ENCODE data around the gene RANBP3. TPM values are rescaled to one million over a fixed set of nuclear protein-coding genes. Genes with fewer than 3 reads are reported as not detected.
A peak's percentile ranks its signal among the peaks of the same experiment; 100 is the strongest.

The RANBP3 gene
- total RNA-seq, 3 donors from 2014 or later, result 54.4 to 66.2 (median 64.9) TPM

DNA sequence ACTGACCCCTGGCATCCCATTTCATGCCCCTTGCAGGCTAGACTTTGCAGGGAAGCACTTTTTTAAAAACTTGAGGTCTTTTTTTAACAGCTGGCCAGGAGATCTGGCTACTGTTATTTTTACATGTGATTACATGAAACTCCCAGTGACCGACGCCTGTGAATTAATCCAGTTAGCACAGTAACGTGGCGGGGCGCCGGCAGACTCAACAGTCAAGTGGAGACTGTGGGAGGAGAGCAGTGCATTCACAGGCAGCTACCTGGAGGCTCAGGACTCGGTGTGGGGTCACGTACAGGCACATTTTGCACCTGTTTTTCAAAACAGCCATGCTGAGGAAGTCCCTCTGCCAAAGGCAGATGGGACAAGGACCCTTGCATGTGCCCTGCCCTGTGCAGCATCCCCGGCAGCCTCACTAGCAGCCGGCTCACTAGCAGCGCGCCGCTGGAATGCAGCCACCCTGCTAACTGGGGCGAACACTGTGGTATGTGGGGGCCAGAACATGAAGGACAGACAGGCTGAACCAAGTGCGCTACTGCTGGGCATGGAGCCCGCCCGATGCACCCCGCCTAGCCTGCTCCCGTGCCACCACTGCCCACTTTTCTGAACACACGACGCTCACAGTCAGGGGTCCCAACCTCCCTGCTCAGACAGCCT lies 45.2 kb downstream of the RANBP3 start:
- intact Hi-C loops (cut with DNase I; ENCODE audit: low total_unique reads), result no loop called here
- Histone ChIP-seq H3K4me1 (no peaks in the 10 kb centered on the region), H3K9me3 (no peaks in the 10 kb centered on the region), H3K27ac (peak overlapping the region in 1 of 2 donors; percentile 81), H3K36me3 (peaks cover 11% of the 10 kb centered on the region), H3K27me3 (no peaks in the 10 kb centered on the region), H3K4me3 (no peak overlapping the region)
- TF ChIP-seq POLR2AphosphoS5 (IDR thresholded peaks at IDR 0.05) (no peak), POLR2A (IDR thresholded peaks at IDR 0.05) (no peak)
- TF ChIP-seq, protein P1, sequence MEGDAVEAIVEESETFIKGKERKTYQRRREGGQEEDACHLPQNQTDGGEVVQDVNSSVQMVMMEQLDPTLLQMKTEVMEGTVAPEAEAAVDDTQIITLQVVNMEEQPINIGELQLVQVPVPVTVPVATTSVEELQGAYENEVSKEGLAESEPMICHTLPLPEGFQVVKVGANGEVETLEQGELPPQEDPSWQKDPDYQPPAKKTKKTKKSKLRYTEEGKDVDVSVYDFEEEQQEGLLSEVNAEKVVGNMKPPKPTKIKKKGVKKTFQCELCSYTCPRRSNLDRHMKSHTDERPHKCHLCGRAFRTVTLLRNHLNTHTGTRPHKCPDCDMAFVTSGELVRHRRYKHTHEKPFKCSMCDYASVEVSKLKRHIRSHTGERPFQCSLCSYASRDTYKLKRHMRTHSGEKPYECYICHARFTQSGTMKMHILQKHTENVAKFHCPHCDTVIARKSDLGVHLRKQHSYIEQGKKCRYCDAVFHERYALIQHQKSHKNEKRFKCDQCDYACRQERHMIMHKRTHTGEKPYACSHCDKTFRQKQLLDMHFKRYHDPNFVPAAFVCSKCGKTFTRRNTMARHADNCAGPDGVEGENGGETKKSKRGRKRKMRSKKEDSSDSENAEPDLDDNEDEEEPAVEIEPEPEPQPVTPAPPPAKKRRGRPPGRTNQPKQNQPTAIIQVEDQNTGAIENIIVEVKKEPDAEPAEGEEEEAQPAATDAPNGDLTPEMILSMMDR (IDR thresholded peaks at IDR 0.05), result no peak
- DNase-seq (ENCODE audit: low spot score in 2 of 2), result no peak

GRCh38 chr19:5932146-5932545 lies 45.8 kb downstream of the RANBP3 start:
- Histone ChIP-seq H3K36me3 (peaks cover 11% of the 10 kb centered on the region), H3K27ac (no peak overlapping the region), H3K9me3 (no peaks in the 10 kb centered on the region), H3K4me1 (no peaks in the 10 kb centered on the region), H3K4me3 (no peak overlapping the region), H3K27me3 (no peaks in the 10 kb centered on the region)
- intact Hi-C loops (cut with DNase I; ENCODE audit: low total_unique reads), result no loop called here
- TF ChIP-seq, protein P1 (IDR thresholded peaks at IDR 0.05), result no peak
- TF ChIP-seq POLR2AphosphoS5 (IDR thresholded peaks at IDR 0.05) (no peak), POLR2A (IDR thresholded peaks at IDR 0.05) (no peak)
- no peak for DNase-seq (ENCODE audit: low spot score in 2 of 2)

- Histone ChIP-seq H3K4me3 (no peak overlapping the region), H3K36me3 (peaks cover 11% of the 10 kb centered on the region), H3K4me1 (no peaks in the 10 kb centered on the region), H3K27ac (no peak overlapping the region), H3K27me3 (no peaks in the 10 kb centered on the region), H3K9me3 (no peaks in the 10 kb centered on the region)
- no peak for DNase-seq (ENCODE audit: low spot score in 2 of 2)
- TF ChIP-seq POLR2A (IDR thresholded peaks at IDR 0.05), result no peak
- TF ChIP-seq POLR2AphosphoS5 (IDR thresholded peaks at IDR 0.05), result no peak
- TF ChIP-seq, protein P1 (IDR thresholded peaks at IDR 0.05), result no peak
- intact Hi-C loops (cut with DNase I; ENCODE audit: low total_unique reads), result no loop called here
Observed at GRCh38 chr19:5931251-5931650, 46.7 kb downstream of the RANBP3 start.

DNA sequence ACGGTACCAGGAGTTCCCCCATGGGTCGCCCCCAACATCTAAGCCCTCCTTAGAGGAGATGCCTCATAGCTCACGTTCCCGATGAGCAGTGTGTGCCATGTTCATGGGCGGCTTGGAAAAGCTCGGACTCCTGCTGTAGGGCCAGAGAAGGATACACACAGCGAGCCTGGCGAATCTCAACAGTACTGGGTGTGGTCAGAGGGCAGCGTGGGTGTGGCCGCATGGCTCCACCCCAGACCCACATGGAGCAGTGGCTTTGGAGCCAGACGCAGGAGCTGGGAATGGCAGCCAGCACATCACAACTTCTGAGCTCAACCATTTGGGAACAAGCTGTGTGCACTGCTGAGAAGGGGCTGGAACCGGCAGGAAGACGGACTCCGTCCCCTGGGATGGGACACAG lies 48.3 kb downstream of the RANBP3 start:
- H3K4me3 ChIP-seq, result no peak overlapping the region
- no peaks in the 10 kb centered on the region for H3K4me1 ChIP-seq
- DNase-seq (ENCODE audit: low spot score in 2 of 2), result peak in 1 of 2 donors; percentile 38
- peak overlapping the region in 1 of 2 donors; percentile 46 for H3K27ac ChIP-seq
- no peaks in the 10 kb centered on the region for H3K9me3 ChIP-seq
- TF ChIP-seq POLR2AphosphoS5 (IDR thresholded peaks at IDR 0.05) (no peak), POLR2A (IDR thresholded peaks at IDR 0.05) (no peak)
- TF ChIP-seq, protein P1 (IDR thresholded peaks at IDR 0.05), result no peak
- no peaks in the 10 kb centered on the region for H3K27me3 ChIP-seq
- H3K36me3 ChIP-seq, result peaks cover 11% of the 10 kb centered on the region
- intact Hi-C loops (cut with DNase I; ENCODE audit: low total_unique reads), result loop anchor here (5.0 kb wide), 1 partner anchor 938 kb away; no protein-coding TSS in a partner anchor

- peaks cover 11% of the 10 kb centered on the region for H3K36me3 ChIP-seq
- no peaks in the 10 kb centered on the region for H3K27me3 ChIP-seq
- no peaks in the 10 kb centered on the region for H3K4me1 ChIP-seq
- peak in 1 of 2 donors; percentile 43 for DNase-seq (ENCODE audit: low spot score in 2 of 2)
- no peak overlapping the region for H3K4me3 ChIP-seq
- intact Hi-C loops (cut with DNase I; ENCODE audit: low total_unique reads), result loop anchor here (5.0 kb wide), 1 partner anchor 938 kb away; no protein-coding TSS in a partner anchor
- no peaks in the 10 kb centered on the region for H3K9me3 ChIP-seq
- TF ChIP-seq POLR2AphosphoS5 (IDR thresholded peaks at IDR 0.05) (no peak), POLR2A (IDR thresholded peaks at IDR 0.05) (no peak)
- TF ChIP-seq, protein P1 (IDR thresholded peaks at IDR 0.05), result no peak
- peak overlapping the region in 1 of 2 donors; percentile 46 for H3K27ac ChIP-seq
Observed at GRCh38 chr19:5929179-5929578, 48.8 kb downstream of the RANBP3 start.
